ENCODE results near the gene RPP30. TPM values are rescaled to one million over a fixed set of nuclear protein-coding genes. Genes with fewer than 3 reads are reported as not detected.
A peak's percentile ranks its signal among the peaks of the same experiment; 100 is the strongest.

RPP30 gene
- total RNA-seq, 2 donors from 2014 or later, result 58.3 to 62.4 TPM

DNA sequence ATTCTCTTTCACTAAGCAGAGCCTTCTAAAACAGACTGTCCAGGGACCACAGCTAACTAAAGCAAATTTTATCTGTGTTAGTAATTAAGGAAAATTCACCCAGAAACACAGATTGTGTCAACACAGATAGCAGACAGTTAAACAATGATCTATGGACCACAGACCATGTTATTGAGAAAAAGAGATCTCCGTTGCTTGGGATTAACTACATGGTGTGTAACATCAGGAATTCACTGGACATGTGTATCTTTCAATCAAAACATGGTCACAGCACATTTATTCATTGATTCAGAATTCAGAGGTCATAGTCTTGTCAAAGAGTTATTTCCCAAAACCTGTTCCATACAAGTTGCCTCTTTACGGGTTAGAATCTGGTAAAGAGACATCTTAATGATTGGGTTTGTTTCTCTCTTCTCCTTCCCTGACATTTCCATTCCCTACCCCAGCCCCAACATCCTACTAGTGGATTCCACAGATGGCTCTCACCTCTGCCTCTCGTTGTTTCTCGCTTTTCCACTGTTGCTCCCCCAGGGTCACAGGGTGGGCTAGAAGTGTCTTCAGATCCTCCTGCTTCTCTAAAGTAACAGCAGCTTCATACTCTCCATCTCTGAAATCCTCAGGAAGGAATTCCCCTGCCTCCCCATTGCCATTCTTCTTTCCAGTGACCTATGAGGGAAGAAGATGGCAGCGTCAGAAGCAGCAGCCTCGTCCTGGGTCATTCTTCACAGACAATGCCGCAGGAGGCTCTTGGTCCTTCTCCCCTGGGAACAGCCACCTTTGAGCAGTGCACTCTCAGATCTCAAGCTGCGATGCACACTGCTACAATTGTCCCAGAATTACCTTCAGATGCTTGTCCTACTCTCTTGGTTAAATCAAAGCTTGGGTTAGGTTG, 48.2 kb downstream of the RPP30 start:
- Mint-ChIP-seq H3K4me3 (peak overlapping the region; percentile 55), H3K27ac (peak overlapping the region; percentile 76), H3K27me3 (ENCODE audit: insufficient read depth) (peaks cover 96% of the 10 kb centered on the region), H3K36me3 (ENCODE audit: low read depth) (peaks cover 9% of the 10 kb centered on the region), H3K4me1 (peaks cover 56% of the 10 kb centered on the region), H3K9me3 (no peaks in the 10 kb centered on the region)
- DNase-seq, result no peak
- TF ChIP-seq, protein P1, sequence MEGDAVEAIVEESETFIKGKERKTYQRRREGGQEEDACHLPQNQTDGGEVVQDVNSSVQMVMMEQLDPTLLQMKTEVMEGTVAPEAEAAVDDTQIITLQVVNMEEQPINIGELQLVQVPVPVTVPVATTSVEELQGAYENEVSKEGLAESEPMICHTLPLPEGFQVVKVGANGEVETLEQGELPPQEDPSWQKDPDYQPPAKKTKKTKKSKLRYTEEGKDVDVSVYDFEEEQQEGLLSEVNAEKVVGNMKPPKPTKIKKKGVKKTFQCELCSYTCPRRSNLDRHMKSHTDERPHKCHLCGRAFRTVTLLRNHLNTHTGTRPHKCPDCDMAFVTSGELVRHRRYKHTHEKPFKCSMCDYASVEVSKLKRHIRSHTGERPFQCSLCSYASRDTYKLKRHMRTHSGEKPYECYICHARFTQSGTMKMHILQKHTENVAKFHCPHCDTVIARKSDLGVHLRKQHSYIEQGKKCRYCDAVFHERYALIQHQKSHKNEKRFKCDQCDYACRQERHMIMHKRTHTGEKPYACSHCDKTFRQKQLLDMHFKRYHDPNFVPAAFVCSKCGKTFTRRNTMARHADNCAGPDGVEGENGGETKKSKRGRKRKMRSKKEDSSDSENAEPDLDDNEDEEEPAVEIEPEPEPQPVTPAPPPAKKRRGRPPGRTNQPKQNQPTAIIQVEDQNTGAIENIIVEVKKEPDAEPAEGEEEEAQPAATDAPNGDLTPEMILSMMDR (conservative IDR thresholded peaks at IDR 0.05), result no peak
- peaks cover 46% of the 10 kb centered on the region for H3K36me3 ChIP-seq (ENCODE audit: control insufficient read depth, insufficient read depth, low read length)
- WGBS, 2 experiments (ENCODE audit: insufficient coverage in 1 of 2, insufficient read length in 1 of 2), result 37 to 50% methylated on average over 5 to 6 of the region's 8 CpGs
- H3K9me3 ChIP-seq (ENCODE audit: control insufficient read depth, low read length), result no peaks in the 10 kb centered on the region
- peak overlapping the region; percentile 86 for H3K4me3 ChIP-seq (ENCODE audit: low read length)
- H3K4me1 ChIP-seq (ENCODE audit: control insufficient read depth, insufficient read depth, low read length), result peaks cover 19% of the 10 kb centered on the region
- peak overlapping the region; percentile 89 for H3K9ac ChIP-seq (ENCODE audit: extremely low read depth, low read length, poor library complexity, severe bottlenecking)
- H3K27me3 ChIP-seq (ENCODE audit: control insufficient read depth, insufficient read depth, low read length, poor library complexity, severe bottlenecking), result peaks cover 4% of the 10 kb centered on the region
- no peak overlapping the region for H3K27ac ChIP-seq (ENCODE audit: low read depth, low read length)

GRCh38 chr10:90920986-90921666, 49.4 kb downstream of the RPP30 start, which contains the start of gene ANKRD1:
Gene ANKRD1 (minus strand): TSS chr10:90921087. CDS start chr10:90921027, 60 bp downstream.
- H3K27ac Mint-ChIP-seq, result peak within 1 kb of the TSS; percentile 76

DNA sequence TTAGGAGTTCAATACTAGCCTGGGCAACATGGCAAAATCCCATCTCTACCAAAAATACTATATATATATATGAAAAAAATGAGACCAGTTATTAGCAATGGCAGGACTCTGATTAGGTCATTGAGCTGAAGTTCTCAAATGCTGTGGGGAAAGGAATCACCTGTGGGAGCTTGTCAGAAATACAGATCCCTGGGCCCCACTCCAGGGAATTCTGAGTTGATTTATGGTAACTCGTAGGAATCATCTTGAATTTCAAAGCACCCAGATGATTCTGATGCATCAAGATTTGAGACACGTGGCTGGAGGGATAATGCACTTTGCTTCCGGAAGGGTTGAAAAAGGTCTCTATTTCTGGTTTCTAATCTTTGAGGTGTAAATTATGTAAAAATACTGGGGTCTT, 50.1 kb downstream of the RPP30 start:
- H3K36me3 Mint-ChIP-seq (ENCODE audit: low read depth), result peaks cover 3% of the 10 kb centered on the region
- no peaks in the 10 kb centered on the region for H3K9me3 Mint-ChIP-seq
- DNase-seq, result no peak
- peaks cover 66% of the 10 kb centered on the region for H3K4me1 Mint-ChIP-seq
- peaks cover 89% of the 10 kb centered on the region for H3K27me3 Mint-ChIP-seq (ENCODE audit: insufficient read depth)
- Histone ChIP-seq H3K9me3 (ENCODE audit: control insufficient read depth, low read length) (no peaks in the 10 kb centered on the region), H3K4me1 (ENCODE audit: control insufficient read depth, insufficient read depth, low read length) (peaks cover 22% of the 10 kb centered on the region), H3K36me3 (ENCODE audit: control insufficient read depth, insufficient read depth, low read length) (peaks cover 28% of the 10 kb centered on the region), H3K4me3 (ENCODE audit: low read length) (no peak overlapping the region), H3K27me3 (ENCODE audit: control insufficient read depth, insufficient read depth, low read length, poor library complexity, severe bottlenecking) (peaks cover 4% of the 10 kb centered on the region), H3K9ac (ENCODE audit: extremely low read depth, low read length, poor library complexity, severe bottlenecking) (peak overlapping the region; percentile 8), H3K27ac (ENCODE audit: low read depth, low read length) (no peak overlapping the region)
- H3K27ac Mint-ChIP-seq, result peak overlapping the region; percentile 21
- no peak overlapping the region for H3K4me3 Mint-ChIP-seq
- TF ChIP-seq, protein P1 (conservative IDR thresholded peaks at IDR 0.05), result no peak
- WGBS, 2 experiments (ENCODE audit: insufficient coverage in 1 of 2, insufficient read length in 1 of 2), result 50 to 76% methylated on average over 3 of the region's 3 CpGs

More at GRCh38 chr10:90920986-90921666, 49.4 kb downstream of the RPP30 start, which contains the start of gene ANKRD1:
- no peaks in the 10 kb centered on the region for H3K9me3 Mint-ChIP-seq
- peaks cover 4% of the 10 kb centered on the region for H3K27me3 ChIP-seq (ENCODE audit: control insufficient read depth, insufficient read depth, low read length, poor library complexity, severe bottlenecking)
- peak within 1 kb of the TSS; percentile 89 for H3K9ac ChIP-seq (ENCODE audit: extremely low read depth, low read length, poor library complexity, severe bottlenecking)
- peaks cover 19% of the 10 kb centered on the region for H3K4me1 ChIP-seq (ENCODE audit: control insufficient read depth, insufficient read depth, low read length)
- peak; percentile 93 for DNase-seq
- peaks cover 3% of the 10 kb centered on the region for H3K36me3 Mint-ChIP-seq (ENCODE audit: low read depth)
- peaks cover 36% of the 10 kb centered on the region for H3K36me3 ChIP-seq (ENCODE audit: control insufficient read depth, insufficient read depth, low read length)
- H3K9me3 ChIP-seq (ENCODE audit: control insufficient read depth, low read length), result no peaks in the 10 kb centered on the region
- H3K4me3 Mint-ChIP-seq, result peak within 1 kb of the TSS; percentile 55
- peak within 1 kb of the TSS; percentile 86 for H3K4me3 ChIP-seq (ENCODE audit: low read length)
- H3K27ac ChIP-seq (ENCODE audit: low read depth, low read length), result no peak within 1 kb of the TSS
- 7 to 17% methylated on average over 1 to 5 of the region's 5 CpGs for WGBS, 2 experiments (ENCODE audit: insufficient coverage in 1 of 2, insufficient read length in 1 of 2)
- peaks cover 90% of the 10 kb centered on the region for H3K27me3 Mint-ChIP-seq (ENCODE audit: insufficient read depth)
- TF ChIP-seq, protein P1 (conservative IDR thresholded peaks at IDR 0.05), result no peak
- peaks cover 61% of the 10 kb centered on the region for H3K4me1 Mint-ChIP-seq

Measured in endodermal cell (in vitro differentiated cells).